Measurements from ENCODE around the gene SEMA6A.

The SEMA6A gene

GRCh38 chr5:116451066-116451465, 123.6 kb downstream of the SEMA6A start:
- in situ Hi-C loops (cut with MboI; ENCODE audit: low pct_unique_long_range_greater_than_20kb, low sequenced_read_pairs) = no loop called here
- DNase-seq = peak; percentile 12

- DNase-seq = no peak
- in situ Hi-C loops (cut with MboI; ENCODE audit: low pct_unique_long_range_greater_than_20kb, low sequenced_read_pairs) = no loop called here
Measured at GRCh38 chr5:116449458-116449857, 125.2 kb downstream of the SEMA6A start.

- in situ Hi-C loops (cut with MboI; ENCODE audit: low pct_unique_long_range_greater_than_20kb, low sequenced_read_pairs) = no loop called here
- DNase-seq = no peak
Measured at GRCh38 chr5:116448870-116449427, 125.7 kb downstream of the SEMA6A start.

- in situ Hi-C loops (cut with MboI; ENCODE audit: low pct_unique_long_range_greater_than_20kb, low sequenced_read_pairs) = no loop called here
- DNase-seq = no peak
Measured at GRCh38 chr5:116448450-116448849, 126.2 kb downstream of the SEMA6A start.

- in situ Hi-C loops (cut with MboI; ENCODE audit: low pct_unique_long_range_greater_than_20kb, low sequenced_read_pairs) = no loop called here
- DNase-seq = no peak
Measured at GRCh38 chr5:116446356-116447005, 128.1 kb downstream of the SEMA6A start.

- in situ Hi-C loops (cut with MboI; ENCODE audit: low pct_unique_long_range_greater_than_20kb, low sequenced_read_pairs) = no loop called here
- DNase-seq = no peak
Measured at GRCh38 chr5:116445311-116445710, 129.3 kb downstream of the SEMA6A start.

GRCh38 chr5:116444373-116445295, 130.0 kb downstream of the SEMA6A start:
- in situ Hi-C loops (cut with MboI; ENCODE audit: low pct_unique_long_range_greater_than_20kb, low sequenced_read_pairs) = no loop called here
- no peak for DNase-seq

GRCh38 chr5:116442931-116443551, 131.6 kb downstream of the SEMA6A start:
- no peak for DNase-seq
- in situ Hi-C loops (cut with MboI; ENCODE audit: low pct_unique_long_range_greater_than_20kb, low sequenced_read_pairs) = no loop called here

GRCh38 chr5:116442095-116442534, 132.5 kb downstream of the SEMA6A start:
- DNase-seq = no peak
- in situ Hi-C loops (cut with MboI; ENCODE audit: low pct_unique_long_range_greater_than_20kb, low sequenced_read_pairs) = no loop called here

- no peak for DNase-seq
- in situ Hi-C loops (cut with MboI; ENCODE audit: low pct_unique_long_range_greater_than_20kb, low sequenced_read_pairs) = no loop called here
Measured at GRCh38 chr5:116441223-116441622, 133.4 kb downstream of the SEMA6A start.

GRCh38 chr5:116440457-116441001, 134.1 kb downstream of the SEMA6A start:
- in situ Hi-C loops (cut with MboI; ENCODE audit: low pct_unique_long_range_greater_than_20kb, low sequenced_read_pairs) = no loop called here
- no peak for DNase-seq

GRCh38 chr5:116439905-116440304, 134.7 kb downstream of the SEMA6A start:
- no peak for DNase-seq
- in situ Hi-C loops (cut with MboI; ENCODE audit: low pct_unique_long_range_greater_than_20kb, low sequenced_read_pairs) = no loop called here

- no peak for DNase-seq
- in situ Hi-C loops (cut with MboI; ENCODE audit: low pct_unique_long_range_greater_than_20kb, low sequenced_read_pairs) = no loop called here
Measured at GRCh38 chr5:116438979-116439554, 135.6 kb downstream of the SEMA6A start.

- no peak for DNase-seq
- in situ Hi-C loops (cut with MboI; ENCODE audit: low pct_unique_long_range_greater_than_20kb, low sequenced_read_pairs) = no loop called here
Measured at GRCh38 chr5:116437922-116438578, 136.6 kb downstream of the SEMA6A start.

- in situ Hi-C loops (cut with MboI; ENCODE audit: low pct_unique_long_range_greater_than_20kb, low sequenced_read_pairs) = no loop called here
- DNase-seq = no peak
Measured at GRCh38 chr5:116437351-116437705, 137.3 kb downstream of the SEMA6A start.

- in situ Hi-C loops (cut with MboI; ENCODE audit: low pct_unique_long_range_greater_than_20kb, low sequenced_read_pairs) = no loop called here
- DNase-seq = no peak
Measured at GRCh38 chr5:116436674-116437350, 137.8 kb downstream of the SEMA6A start.

GRCh38 chr5:116428966-116429365, 145.7 kb downstream of the SEMA6A start:
- DNase-seq = no peak
- in situ Hi-C loops (cut with MboI; ENCODE audit: low pct_unique_long_range_greater_than_20kb, low sequenced_read_pairs) = no loop called here

- DNase-seq = no peak
- in situ Hi-C loops (cut with MboI; ENCODE audit: low pct_unique_long_range_greater_than_20kb, low sequenced_read_pairs) = no loop called here
Measured at GRCh38 chr5:116428413-116428812, 146.2 kb downstream of the SEMA6A start.

Data from KBM-7 (cell line).